Measurements from ENCODE around the gene MEF2B. TPM values are rescaled to one million over a fixed set of nuclear protein-coding genes. Genes with fewer than 3 reads are reported as not detected.
A peak's percentile ranks its signal among the peaks of the same experiment; 100 is the strongest.
"Not testable (repeated sequence)": the region's sequence is repeated elsewhere in the genome, so short reads cannot be mapped to it uniquely, and the experiment has no call there.

Gene MEF2B
- total RNA-seq, 1 donor from 2014 or later, result 0.49 TPM

- Histone ChIP-seq H3K27ac (replicated peaks) (no peak overlapping the region), H3K9me3 (replicated peaks) (peaks cover 7% of the 10 kb centered on the region), H3K36me3 (peaks cover 36% of the 10 kb centered on the region), H3K4me1 (no peaks in the 10 kb centered on the region), H3K4me3 (no peak overlapping the region), H3K27me3 (ENCODE audit: low read depth) (no peaks in the 10 kb centered on the region)
- TF ChIP-seq CTCF (IDR thresholded peaks at IDR 0.05; ENCODE audit: borderline replicate concordance), result no peak
- intact Hi-C loops (cut with micrococcal nuclease), result no loop called here
- no peak for DNase-seq
These were observed 18.6 kb downstream of the MEF2B start for GRCh38 chr19:19151418-19151817.

GRCh38 chr19:19149435-19149834 is 20.6 kb downstream of the MEF2B start:
- Histone ChIP-seq H3K4me1 (peaks cover 7% of the 10 kb centered on the region), H3K36me3 (peaks cover 28% of the 10 kb centered on the region), H3K27ac (replicated peaks) (no peak overlapping the region), H3K4me3 (no peak overlapping the region), H3K27me3 (ENCODE audit: low read depth) (no peaks in the 10 kb centered on the region), H3K9me3 (replicated peaks) (no peaks in the 10 kb centered on the region)
- no peak for DNase-seq
- no peak for TF ChIP-seq CTCF (IDR thresholded peaks at IDR 0.05; ENCODE audit: borderline replicate concordance)
- intact Hi-C loops (cut with micrococcal nuclease), result no loop called here

GRCh38 chr19:19148504-19148903 is 21.6 kb downstream of the MEF2B start:
- H3K4me3 ChIP-seq; H3K4me1 ChIP-seq; DNase-seq; H3K9me3 ChIP-seq (replicated peaks); intact Hi-C loops (cut with micrococcal nuclease); H3K27me3 ChIP-seq (ENCODE audit: low read depth); H3K27ac ChIP-seq (replicated peaks): not testable (repeated sequence)
- H3K36me3 ChIP-seq, result peaks cover 28% of the 10 kb centered on the region

- intact Hi-C loops (cut with micrococcal nuclease), result no loop called here
- peaks cover 7% of the 10 kb centered on the region for H3K4me1 ChIP-seq
These were observed 22.7 kb downstream of the MEF2B start for GRCh38 chr19:19147344-19147743.

GRCh38 chr19:19146865-19147264 is 23.2 kb downstream of the MEF2B start:
- intact Hi-C loops (cut with micrococcal nuclease), result no loop called here
- H3K36me3 ChIP-seq, result peaks cover 28% of the 10 kb centered on the region
- H3K27me3 ChIP-seq (ENCODE audit: low read depth), result no peaks in the 10 kb centered on the region
- no peak overlapping the region for H3K27ac ChIP-seq (replicated peaks)
- peaks cover 7% of the 10 kb centered on the region for H3K4me1 ChIP-seq
- H3K4me3 ChIP-seq, result no peak overlapping the region
- H3K9me3 ChIP-seq (replicated peaks), result no peaks in the 10 kb centered on the region
- no peak for DNase-seq
- TF ChIP-seq CTCF (IDR thresholded peaks at IDR 0.05; ENCODE audit: borderline replicate concordance), result no peak

More at GRCh38 chr19:19147344-19147743, 22.7 kb downstream of the MEF2B start:
- peaks cover 28% of the 10 kb centered on the region for H3K36me3 ChIP-seq
- no peaks in the 10 kb centered on the region for H3K9me3 ChIP-seq (replicated peaks)
- no peak overlapping the region for H3K4me3 ChIP-seq
- no peak overlapping the region for H3K27ac ChIP-seq (replicated peaks)
- no peak for TF ChIP-seq CTCF (IDR thresholded peaks at IDR 0.05; ENCODE audit: borderline replicate concordance)
- no peak for DNase-seq
- H3K27me3 ChIP-seq (ENCODE audit: low read depth), result no peaks in the 10 kb centered on the region

- Histone ChIP-seq H3K4me1 (peaks cover 7% of the 10 kb centered on the region), H3K36me3 (peaks cover 28% of the 10 kb centered on the region), H3K9me3 (replicated peaks) (no peaks in the 10 kb centered on the region), H3K27ac (replicated peaks) (peak overlapping the region; percentile 48), H3K27me3 (ENCODE audit: low read depth) (no peaks in the 10 kb centered on the region), H3K4me3 (peak overlapping the region; percentile 48)
- TF ChIP-seq CTCF (IDR thresholded peaks at IDR 0.05; ENCODE audit: borderline replicate concordance), result peak; percentile 90
- intact Hi-C loops (cut with micrococcal nuclease), result no loop called here
- DNase-seq, result peak; percentile 80
These were observed 24.1 kb downstream of the MEF2B start for GRCh38 chr19:19145684-19146608.

All from left ventricle myocardium inferior (tissue), 1 donor.